A549 (cell line): Measurements from ENCODE around the gene AAMP. TPM values are rescaled to one million over a fixed set of nuclear protein-coding genes. Genes with fewer than 3 reads are reported as not detected.

Experiments
- ATOH8 ChIP-seq: fragments of 250-450 bp; sonication (Bioruptor Pico); IDR thresholded peaks from 2 replicates; pipeline ENCODE4 v1.5.0; 2020; ENCODE audit warnings: low read depth, mild to moderate bottlenecking, moderate library complexity
- BCL3 ChIP-seq: fragments of >200 bp; sonication (Bioruptor Twin); formaldehyde crosslinking; IDR thresholded peaks from 3 replicates; pipeline ENCODE4 v1.6.1; 2016
- CBX8 ChIP-seq: fragments of 200-600 bp; sonication (generic); IDR thresholded peaks from 2 replicates; pipeline ENCODE4 v1.6.1; 2016
- CEBPB ChIP-seq, 2 experiments: fragments of >200 bp in 1 of 2; sonication (Bioruptor Twin) in 1 of 2; formaldehyde crosslinking in 1 of 2; IDR thresholded peaks; 2 replicates each; pipeline ENCODE4 v1.6.1; 2012 to 2016
- CHD2 ChIP-seq: fragments of 150-350 bp; IDR thresholded peaks from 2 replicates; pipeline ENCODE4 v1.6.1; 2014; ENCODE audit warnings: low read length; ENCODE audit not compliant: partially characterized antibody
- ESRRA ChIP-seq: fragments of 150-350 bp; IDR thresholded peaks from 2 replicates; pipeline ENCODE4 v1.6.1; 2014; ENCODE audit warnings: mild to moderate bottlenecking, low read length, borderline replicate concordance
- FOSB ChIP-seq: fragments of 250-450 bp; sonication (Bioruptor Pico); IDR thresholded peaks from 2 replicates; pipeline ENCODE4 v1.5.0; 2020; ENCODE audit warnings: mild to moderate bottlenecking, moderate library complexity
- FOSL2 ChIP-seq, 2 experiments: fragments of 450-650 bp in 1 of 2; fragments of >200 bp in 1 of 2; sonication (Bioruptor Twin) in 1 of 2; formaldehyde crosslinking; IDR thresholded peaks; 2 replicates each; pipeline versions ENCODE4 v1.5.0 to v1.6.1; 2016 to 2020; ENCODE audit warnings: mild to moderate bottlenecking in 1 of 2, moderate library complexity in 1 of 2
- FOXS1 ChIP-seq: fragments of 250-450 bp; sonication (Bioruptor Pico); IDR thresholded peaks from 2 replicates; pipeline ENCODE4 v1.5.0; 2020; ENCODE audit warnings: mild to moderate bottlenecking, moderate library complexity
- GATA3 ChIP-seq: IDR thresholded peaks from 2 replicates; pipeline ENCODE4 v1.6.1; 2012; ENCODE audit warnings: borderline replicate concordance
- HDAC2 ChIP-seq: fragments of 200-600 bp; sonication (generic); IDR thresholded peaks from 2 replicates; pipeline ENCODE4 v1.6.1; 2016
- HOXA7 ChIP-seq: fragments of 250-450 bp; sonication (Bioruptor Pico); IDR thresholded peaks from 2 replicates; pipeline ENCODE4 v1.5.0; 2020; ENCODE audit warnings: mild to moderate bottlenecking, moderate library complexity
- HOXB5 ChIP-seq: fragments of 250-450 bp; sonication (Bioruptor Pico); IDR thresholded peaks from 2 replicates; pipeline ENCODE4 v1.5.0; 2020; ENCODE audit warnings: mild to moderate bottlenecking, moderate library complexity
- KDM1A ChIP-seq: fragments of 200-600 bp; sonication (generic); IDR thresholded peaks from 2 replicates; pipeline ENCODE4 v1.6.1; 2016; ENCODE audit warnings: low read depth, mild to moderate bottlenecking
- KDM5A ChIP-seq: fragments of 200-600 bp; sonication (generic); IDR thresholded peaks from 2 replicates; pipeline ENCODE4 v1.6.1; 2016; ENCODE audit warnings: antibody characterized with exemption, mild to moderate bottlenecking
- MAZ ChIP-seq: fragments of 150-350 bp; IDR thresholded peaks from 2 replicates; pipeline ENCODE4 v1.6.1; 2014; ENCODE audit warnings: antibody characterized with exemption, low read depth, low read length, borderline replicate concordance
- NFE2L2 ChIP-seq: fragments of 150-350 bp; conservative IDR thresholded peaks from 2 replicates; pipeline ENCODE4 v1.6.1; 2014; ENCODE audit warnings: low read length
- PBX3 ChIP-seq: IDR thresholded peaks from 2 replicates; pipeline ENCODE4 v1.6.1; 2012
- PHF8 ChIP-seq: fragments of 200-600 bp; sonication (generic); IDR thresholded peaks from 2 replicates; pipeline ENCODE4 v1.6.1; 2016; ENCODE audit warnings: low read depth, mild to moderate bottlenecking, antibody characterized with exemption, moderate library complexity, borderline replicate concordance
- POLR2A ChIP-seq: IDR thresholded peaks from 2 replicates; pipeline ENCODE4 v1.6.1; 2012; ENCODE audit warnings: mild to moderate bottlenecking, low read length
- REST ChIP-seq: fragments of 200-600 bp; sonication (generic); IDR thresholded peaks from 2 replicates; pipeline ENCODE4 v1.6.1; 2016; ENCODE audit warnings: antibody characterized with exemption, mild to moderate bottlenecking, moderate library complexity
- RFX5 ChIP-seq: fragments of 450-650 bp; IDR thresholded peaks from 2 replicates; pipeline ENCODE4 v1.7.1; 2014; ENCODE audit warnings: antibody characterized with exemption, mild to moderate bottlenecking, moderate library complexity
- SMC3 ChIP-seq: fragments of >200 bp; sonication (Bioruptor Twin); formaldehyde crosslinking; IDR thresholded peaks from 3 replicates; pipeline ENCODE4 v1.6.1; 2018; ENCODE audit warnings: inconsistent platforms
- ZSCAN20 ChIP-seq: fragments of 250-450 bp; sonication (Bioruptor Pico); IDR thresholded peaks from 2 replicates; pipeline ENCODE4 v1.8.0; 2022; ENCODE audit warnings: mild to moderate bottlenecking, moderate library complexity
- polyA plus RNA-seq, 4 experiments: library from polyadenylated mRNA; depleted of rRNA in 3 of 4; stranded (reverse); fragments of >200 nt; fragmentation: RNase III in 1 of 4; extraction: RNeasy Plus Mini Kit Qiagen cat#74134 plus additional on column Dnase treatment in 1 of 4; gene quantifications; 2 replicates in 3 of 4; 3 replicates in 1 of 4; pipeline ENCODE4 v1.2.3, GENCODE V29; 2011 to 2017
- TF ChIP-seq, protein P1 (sequence below): IDR thresholded peaks from 2 replicates; pipeline ENCODE4 v1.6.1; 2012

The AAMP gene
- polyA plus RNA-seq, 2 of the 4 experiments (the other 2 are of a cell fraction) = 82.0 to 173 TPM

- TF ChIP-seq RFX5 (no peak), POLR2A (peak; percentile 75), GATA3 (no peak), ESRRA (no peak), SMC3 (no peak), HOXB5 (CRISPR knock-in tag) (no peak), MAZ (no peak), PBX3 (peak; percentile 97), FOXS1 (no peak), HDAC2 (no peak), ATOH8 (CRISPR knock-in tag) (no peak), KDM5A (peak; percentile 77), FOSL2 (IDR thresholded peaks at IDR 0.05) (no peak), FOSL2 (CRISPR knock-in tag; IDR thresholded peaks at IDR 0.05) (no peak), CBX8 (no peak), PHF8 (peak; percentile 91), REST (no peak), KDM1A (no peak), HOXA7 (CRISPR knock-in tag) (no peak), NFE2L2 (no peak), BCL3 (0 out of 3 replicates have a peak, but pooled peaks have one; percentile 47), ZSCAN20 (CRISPR knock-in tag) (no peak), CEBPB (IDR thresholded peaks at IDR 0.05) (0 out of 4 replicates have a peak, but pooled peaks of 1 of the 2 experiments have one; percentile 38), CHD2 (no peak), FOSB (no peak)
- TF ChIP-seq, protein P1, sequence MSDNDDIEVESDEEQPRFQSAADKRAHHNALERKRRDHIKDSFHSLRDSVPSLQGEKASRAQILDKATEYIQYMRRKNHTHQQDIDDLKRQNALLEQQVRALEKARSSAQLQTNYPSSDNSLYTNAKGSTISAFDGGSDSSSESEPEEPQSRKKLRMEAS = peak; percentile 64
These were observed at the start of gene AAMP, which contains the start of gene PNKD (continued) for GRCh38 chr2:218269900-218270720.
